NCI-H2107 treated with DMSO at 0.1 percent for 48 hours (cell line): ENCODE results near the gene PLD1.
"Not testable (repeated sequence)": the region's sequence is repeated elsewhere in the genome, so short reads cannot be mapped to it uniquely, and the experiment has no call there.

Source experiments
- DNase-seq: peaks from one replicate; lab custom pipeline; 2025; ENCODE audit not compliant: unreplicated experiment; lab: John Stamatoyannopoulos, UW

Gene PLD1

DNA sequence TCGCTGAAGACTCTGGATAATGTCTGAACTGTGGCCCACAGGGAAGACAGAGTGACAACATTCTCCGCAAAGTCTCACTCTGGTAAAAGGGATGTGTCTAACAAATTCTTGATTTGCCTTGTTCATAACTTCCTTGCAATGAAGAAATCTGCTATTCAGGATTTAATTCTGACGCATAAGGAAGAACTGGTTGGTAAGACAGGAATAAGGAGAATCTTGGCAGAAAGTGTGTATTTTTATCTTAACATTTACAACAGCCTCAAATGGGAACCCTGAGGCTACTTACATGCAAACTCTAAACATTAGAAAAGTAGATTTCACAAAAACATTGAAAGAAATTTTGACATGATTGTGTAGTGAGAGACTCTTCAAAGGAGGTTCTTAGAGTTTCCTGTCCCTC, 10.8 kb upstream of the PLD1 start:
- DNase-seq = no peak

DNA sequence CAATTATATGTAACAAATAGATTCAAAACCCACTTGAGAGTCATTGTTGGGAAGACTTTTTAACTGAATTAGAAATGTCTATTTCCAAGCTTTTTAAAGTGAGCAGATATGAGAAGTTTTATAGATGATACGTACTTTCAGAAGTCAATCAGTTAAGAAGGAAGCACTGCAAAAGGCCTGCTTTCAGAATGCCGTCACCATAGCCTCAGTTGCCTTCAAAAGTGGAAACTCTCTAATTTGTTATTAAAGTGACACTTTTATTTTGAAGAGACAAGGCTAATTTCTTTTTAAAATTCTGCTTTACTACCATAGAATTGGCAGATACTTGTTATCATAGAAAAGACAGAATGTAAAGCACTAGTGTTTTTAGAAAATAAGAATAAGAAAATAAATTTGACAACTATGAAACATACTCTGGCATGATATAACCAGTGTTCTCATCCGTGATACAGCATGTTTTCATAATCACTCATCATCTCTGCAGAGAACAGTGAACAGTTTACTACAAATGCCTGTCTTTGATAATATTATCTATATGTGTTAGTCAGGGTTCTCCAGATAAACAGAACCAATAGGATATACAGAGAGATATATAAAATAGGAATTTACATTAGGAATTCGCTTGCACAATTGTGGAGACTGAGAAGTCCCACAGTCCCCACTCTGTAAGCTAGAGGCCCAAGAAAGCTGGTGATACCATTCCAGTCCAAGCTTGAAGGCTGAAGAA, 7.0 kb upstream of the PLD1 start:
- no peak for DNase-seq

DNA sequence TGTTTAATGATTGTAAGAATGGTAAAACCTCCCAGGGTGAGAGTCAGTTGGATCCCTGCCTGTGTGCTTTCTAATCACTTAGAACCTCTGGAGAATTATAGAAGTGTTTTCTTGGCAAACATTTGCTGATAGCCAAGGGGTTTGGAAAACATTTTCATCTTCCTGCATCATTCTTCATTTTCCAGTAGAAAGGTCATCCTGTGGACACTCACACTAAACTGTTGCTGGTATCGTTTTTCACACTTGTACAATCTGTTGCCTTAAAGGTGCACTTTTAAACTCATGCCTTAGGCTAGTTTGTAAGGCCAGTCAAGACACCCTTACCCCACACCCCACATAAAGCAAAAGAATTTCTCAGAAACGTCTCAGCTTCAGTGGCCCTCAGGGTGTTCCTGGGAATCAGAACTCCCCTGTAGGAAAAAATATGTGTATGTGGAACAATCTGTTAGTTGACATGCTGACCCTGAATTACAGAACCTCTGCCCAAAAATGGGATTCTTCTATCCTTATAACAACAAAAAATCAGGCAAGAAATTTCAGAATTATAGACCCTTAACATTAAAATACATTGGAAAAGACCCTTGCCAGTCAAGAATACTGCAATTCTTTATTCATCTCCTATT, 5.8 kb upstream of the PLD1 start:
- no peak for DNase-seq

DNA sequence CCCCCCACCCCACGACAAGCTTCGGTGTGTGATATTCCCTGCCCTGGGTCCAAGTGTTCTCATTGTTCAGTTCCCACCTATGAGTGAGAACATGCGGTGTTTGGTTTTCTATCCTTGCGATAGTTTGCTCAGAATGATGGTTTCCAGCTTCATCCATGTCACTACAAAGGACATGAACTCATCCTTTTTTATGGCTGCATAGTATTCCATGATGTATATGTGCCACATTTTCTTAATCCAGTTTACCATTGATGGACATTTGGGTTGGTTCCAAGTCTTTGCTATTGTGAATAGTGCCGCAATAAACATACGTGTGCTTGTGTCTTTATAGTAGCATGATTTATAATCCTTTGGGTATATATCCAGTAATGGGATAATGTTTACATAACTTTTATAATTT, 4.4 kb upstream of the PLD1 start:
- not testable (repeated sequence) for DNase-seq

DNA sequence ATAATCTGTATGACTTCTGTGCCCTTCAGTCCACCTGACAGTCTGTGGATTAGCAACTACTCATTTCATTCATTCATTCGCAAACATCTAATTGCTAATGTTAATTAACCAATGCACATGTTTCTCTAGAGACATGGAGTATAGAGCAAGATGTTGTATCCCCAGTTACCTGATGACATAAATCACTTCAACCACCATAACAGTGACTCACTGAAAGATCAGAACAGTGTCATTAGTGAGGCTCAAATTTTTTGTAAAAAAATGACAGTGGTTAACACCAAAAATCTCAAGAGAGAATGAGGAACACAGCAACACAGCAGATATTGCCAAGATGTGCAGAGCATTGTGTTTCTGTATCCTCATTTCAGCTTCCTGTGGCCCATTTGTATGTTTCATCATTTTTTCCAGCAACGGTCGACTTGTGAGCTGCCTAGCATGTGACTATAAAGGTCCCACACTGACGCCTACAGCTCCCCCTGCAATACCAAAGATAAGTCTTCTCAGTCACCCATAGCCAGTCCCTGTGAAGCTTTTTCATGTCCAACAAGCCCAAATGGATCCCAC, 3.7 kb upstream of the PLD1 start:
- DNase-seq = no peak

- no peak for DNase-seq
Observed at GRCh38 chr3:171813278-171813896, 3.1 kb upstream of the PLD1 start.

- no peak for DNase-seq
Observed at GRCh38 chr3:171812811-171813210, 2.5 kb upstream of the PLD1 start.

GRCh38 chr3:171811913-171812335, 1.6 kb upstream of the PLD1 start:
- DNase-seq = no peak

DNA sequence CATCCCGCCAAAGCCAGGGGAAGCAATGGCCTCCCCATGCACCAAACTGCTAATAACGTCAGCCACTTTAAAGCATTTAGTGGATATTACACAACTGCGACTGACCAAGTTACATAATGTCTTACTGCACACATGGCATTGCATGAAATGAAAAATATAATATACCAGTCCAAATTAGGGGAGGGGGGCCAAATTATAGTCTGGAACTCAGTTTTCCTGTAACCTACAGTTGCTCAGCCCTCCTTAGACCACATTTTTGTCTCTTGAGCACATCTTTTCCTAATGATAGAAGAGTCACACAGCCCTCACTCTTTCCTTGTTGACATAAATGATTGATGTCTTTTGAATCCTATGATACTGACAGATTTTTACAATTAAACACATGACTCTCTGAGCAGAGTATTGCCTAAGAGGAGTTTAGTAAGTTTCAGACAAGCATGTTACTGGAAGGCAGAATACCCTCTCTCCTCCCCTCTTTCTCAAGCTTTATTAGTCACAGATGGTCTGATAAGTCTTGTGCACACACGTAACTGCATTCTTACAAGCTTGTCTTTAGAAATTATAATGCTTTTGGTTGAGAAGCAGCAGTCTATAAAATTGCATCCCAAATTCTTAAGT, 1.1 kb upstream of the PLD1 start:
- DNase-seq = no peak

DNA sequence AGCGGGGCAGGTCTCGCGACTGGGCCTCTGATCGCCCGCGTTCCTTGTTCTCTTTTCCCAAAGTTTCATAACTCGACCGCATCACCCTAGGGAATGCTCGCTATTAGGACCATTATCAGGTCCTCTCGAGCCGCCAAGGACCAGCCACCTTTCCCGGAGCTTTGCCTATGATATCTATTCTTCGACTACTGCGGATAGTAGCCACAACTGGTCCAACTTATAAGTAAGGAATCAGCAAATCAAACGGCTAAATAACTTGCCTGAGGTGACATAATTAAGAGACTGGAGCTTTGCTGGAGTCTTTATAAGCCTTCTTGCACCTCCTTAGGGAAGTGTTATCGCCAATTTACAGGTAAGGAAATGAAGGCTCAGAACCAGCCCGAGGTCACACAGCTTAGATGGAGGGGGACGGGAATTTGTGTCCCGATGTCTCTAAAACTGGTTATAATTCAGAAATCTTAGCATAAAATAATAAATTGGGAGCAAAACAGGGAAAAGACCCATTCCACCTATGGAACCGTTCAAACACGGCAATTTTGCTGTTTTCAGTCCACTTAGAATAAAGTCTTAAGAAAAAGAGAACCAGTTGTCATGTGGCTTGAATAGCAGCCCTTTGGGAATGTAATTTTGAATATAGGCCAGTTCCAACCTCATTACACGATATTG, 479 bp upstream of the PLD1 start:
- DNase-seq = peak; percentile 54

DNA sequence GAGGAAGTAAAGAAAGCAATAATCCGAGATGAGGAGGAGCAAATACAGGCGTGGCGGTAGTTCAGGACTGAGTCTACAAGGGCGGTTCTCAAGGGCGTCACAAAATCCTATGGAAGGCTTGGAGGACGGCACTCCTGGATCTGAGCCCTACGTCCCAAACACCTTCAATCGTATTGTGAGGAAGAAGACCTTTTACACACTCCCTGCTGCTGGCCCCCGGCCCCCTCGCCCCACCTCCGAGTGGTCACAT, 747 bp downstream of the PLD1 start:
- DNase-seq = no peak

- no peak for DNase-seq
Observed at GRCh38 chr3:171807806-171808205, 2.5 kb downstream of the PLD1 start.

DNA sequence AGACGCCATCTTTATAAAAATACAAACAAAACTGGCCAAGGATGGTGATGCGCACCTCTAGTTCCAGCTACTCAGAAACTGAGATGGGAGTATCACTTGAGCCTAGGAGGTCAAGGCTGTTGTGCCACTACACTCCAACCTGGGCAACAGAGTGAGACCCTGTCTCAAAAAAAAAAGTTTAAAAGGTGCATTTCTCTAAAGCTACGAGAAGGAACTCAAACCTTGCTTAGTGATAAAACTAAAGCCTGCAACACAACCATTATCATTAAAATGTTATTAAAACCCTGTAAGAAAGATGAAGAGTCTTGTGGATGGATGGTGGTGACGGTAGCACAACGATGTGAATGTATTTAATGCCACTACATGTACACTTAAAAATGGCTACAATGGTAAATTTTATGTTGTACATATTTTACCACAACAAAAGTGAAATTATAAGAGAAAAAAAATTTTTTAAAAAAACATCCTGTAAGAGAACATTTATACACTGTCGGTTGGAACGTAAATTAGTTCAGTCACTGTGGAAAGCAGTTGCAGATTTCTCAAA, 3.1 kb downstream of the PLD1 start:
- DNase-seq = no peak

- DNase-seq = no peak
Observed at GRCh38 chr3:171806200-171807128, 3.8 kb downstream of the PLD1 start.

DNA sequence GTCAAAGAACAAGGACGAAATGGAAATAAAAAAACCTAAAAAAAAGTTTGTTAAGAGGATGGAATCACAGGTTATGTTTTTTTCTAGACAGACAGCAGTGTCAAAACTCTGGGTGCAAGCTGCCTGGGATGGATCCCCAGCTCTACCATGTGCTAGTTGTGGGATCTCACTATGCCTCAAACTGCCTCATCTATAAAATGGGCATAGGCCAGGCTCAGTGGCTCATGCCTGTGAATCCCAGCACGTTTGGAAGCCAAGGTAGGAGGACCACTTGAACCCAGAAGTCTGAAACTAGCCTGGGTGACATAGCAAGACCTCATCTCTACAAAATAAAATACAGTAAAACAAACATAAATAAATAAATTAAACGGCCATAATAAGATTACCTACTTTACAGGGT, 4.6 kb downstream of the PLD1 start:
- no peak for DNase-seq

- no peak for DNase-seq
Observed at GRCh38 chr3:171804618-171805389, 5.5 kb downstream of the PLD1 start.

DNA sequence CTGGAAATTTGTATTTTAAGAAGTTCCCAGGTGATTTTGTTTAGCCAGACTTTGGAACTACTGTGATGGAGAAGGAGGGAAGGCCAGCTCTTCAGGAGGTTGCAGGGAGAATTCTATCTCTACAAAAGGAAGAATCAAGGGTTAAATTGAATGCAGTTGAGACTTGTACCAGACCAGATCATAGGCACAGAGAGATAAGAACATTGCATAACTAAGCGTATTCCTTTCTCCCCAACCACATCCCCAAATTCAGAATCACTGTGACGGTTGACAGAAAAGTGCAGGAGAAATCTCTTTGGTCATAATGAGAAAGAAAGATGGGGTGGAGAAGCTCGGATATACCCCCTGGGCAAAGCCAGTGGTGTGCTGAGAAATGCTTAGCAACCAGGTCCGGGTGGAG, 7.2 kb downstream of the PLD1 start:
- no peak for DNase-seq

DNA sequence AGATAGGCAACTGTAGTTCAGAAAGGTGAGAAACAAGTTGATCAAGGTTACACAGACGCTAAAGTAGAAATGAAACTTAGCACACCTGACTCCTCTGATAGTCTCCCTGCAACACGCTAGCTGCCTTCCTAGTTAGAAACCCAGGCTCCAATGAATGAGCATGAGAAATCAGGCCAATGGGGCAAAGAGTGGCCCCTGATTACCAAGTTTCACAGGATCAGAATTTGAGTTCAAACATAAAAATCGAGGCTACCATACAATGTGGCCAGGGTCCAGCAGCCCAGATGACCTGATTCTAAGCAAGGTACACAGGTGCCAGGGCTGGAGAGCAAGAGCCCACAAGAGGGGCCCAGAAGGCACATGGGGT, 7.7 kb downstream of the PLD1 start:
- DNase-seq = no peak
